Panc1 (cell line): ENCODE results near the gene UBA1. TPM values are rescaled to one million over a fixed set of nuclear protein-coding genes. Genes with fewer than 3 reads are reported as not detected.

Experiments
- ATAC-seq: fragments of 200-7000 bp; cut with Tn5 transposase; 2 replicates; pipeline ENCODE4 v1.9.1; 2020; ENCODE audit warnings: mild to moderate bottlenecking, moderate library complexity
- BruUV-seq: library from RNA; stranded (reverse); fragments of 400-500 nt; replicated peaks from 2 replicates; lab custom pipeline; 2021; lab: Mats Ljungman, UMichigan
- CTCF ChIA-PET: fragments of 300-600 bp; sonication (Branson Sonifier 250); formaldehyde crosslinking; loops from one replicate; lab custom pipeline; 2022; ENCODE audit warnings: antibody characterized with exemption; lab: Charles Lee
- POLR2A ChIA-PET: fragments of 300-600 bp; sonication (Branson Sonifier 250); formaldehyde crosslinking; loops from one replicate; lab custom pipeline; 2022; ENCODE audit warnings: antibody characterized with exemption; lab: Charles Lee
- DNase-seq: peaks from one replicate; pipeline ENCODE4 v3.0.0-alpha.2; 2010; ENCODE audit warnings: low read depth, low spot score
- H3K27ac ChIP-seq: 2 replicates; pipeline ENCODE4 v1.5.1; 2011; ENCODE audit warnings: mild to moderate bottlenecking, low read length, inconsistent platforms
- H3K27me3 ChIP-seq: fragments of 200-500 bp; sonication (Bioruptor generic); 2 replicates; pipeline ENCODE4 v1.6.0; 2014; ENCODE audit warnings: low read length, inconsistent platforms; ENCODE audit not compliant: control insufficient read depth, insufficient read depth
- H3K36me3 ChIP-seq: fragments of 200-500 bp; sonication (Bioruptor generic); 2 replicates; pipeline ENCODE4 v1.5.1; 2014; ENCODE audit warnings: inconsistent platforms, mild to moderate bottlenecking, low read length, moderate library complexity; ENCODE audit not compliant: control insufficient read depth, insufficient read depth
- H3K4me1 ChIP-seq: 2 replicates; pipeline ENCODE4 v1.5.1; 2011; ENCODE audit warnings: inconsistent platforms, mild to moderate bottlenecking, low read length, moderate library complexity; ENCODE audit not compliant: control insufficient read depth, insufficient read depth
- H3K4me3 ChIP-seq, 2 experiments: 2 replicates each; pipeline ENCODE4 v1.5.1; 2011 to 2012; ENCODE audit warnings: low read depth in 2 of 2, low read length in 2 of 2, mild to moderate bottlenecking in 2 of 2, inconsistent platforms in 1 of 2, moderate library complexity in 1 of 2
- H3K9me3 ChIP-seq: fragments of 200-500 bp; sonication (Bioruptor generic); 2 replicates; pipeline ENCODE4 v1.5.1; 2014; ENCODE audit warnings: low read depth, mild to moderate bottlenecking, inconsistent platforms, low read length, moderate library complexity; ENCODE audit not compliant: control insufficient read depth, insufficient read depth
- POLR2AphosphoS5 ChIP-seq: IDR thresholded peaks from 2 replicates; pipeline ENCODE4 v1.6.1; 2012; ENCODE audit warnings: mild to moderate bottlenecking, low read depth, low read length, moderate library complexity
- SIN3A ChIP-seq: IDR thresholded peaks from 2 replicates; pipeline ENCODE4 v1.6.1; 2012; ENCODE audit warnings: low read depth, mild to moderate bottlenecking, low read length, moderate library complexity, borderline replicate concordance; ENCODE audit not compliant: insufficient read depth
- TCF7L2 ChIP-seq: IDR thresholded peaks from 2 replicates; pipeline ENCODE4 v1.6.1; 2011; ENCODE audit warnings: mild to moderate bottlenecking, low read depth, low read length, inconsistent platforms
- in situ Hi-C: cut with HindIII; loops from 2 replicates; pipeline ENCODE4 v1.10.0; 2016; ENCODE audit warnings: low sequenced_read_pairs, low pct_unique_long_range_greater_than_20kb
- intact Hi-C: fragments of 100-400 bp; cut with micrococcal nuclease; formaldehyde crosslinking; loops from one replicate; pipeline ENCODE4 v1.10.0; 2022; ENCODE audit not compliant: unreplicated experiment
- total RNA-seq: library from RNA; stranded (reverse); gene quantifications from one replicate; pipeline ENCODE4 v1.2.1, GENCODE V29; 2021; ENCODE audit not compliant: unreplicated experiment
- TF ChIP-seq, protein P1 (sequence below), 2 experiments: IDR thresholded peaks; 2 replicates each; pipeline ENCODE4 v1.6.1; 2011 to 2012; ENCODE audit warnings: low read depth in 2 of 2, control low read depth in 1 of 2, low read length in 1 of 2, mild to moderate bottlenecking in 1 of 2, moderate library complexity in 1 of 2; ENCODE audit not compliant: insufficient read depth in 1 of 2
- TF ChIP-seq, protein P2 (sequence below): fragments of 450-650 bp; IDR thresholded peaks from 2 replicates; pipeline ENCODE4 v1.5.1; 2017; ENCODE audit warnings: mild to moderate bottlenecking

The UBA1 gene
- total RNA-seq, 1 experiment from 2014 or later = 302 TPM

DNA sequence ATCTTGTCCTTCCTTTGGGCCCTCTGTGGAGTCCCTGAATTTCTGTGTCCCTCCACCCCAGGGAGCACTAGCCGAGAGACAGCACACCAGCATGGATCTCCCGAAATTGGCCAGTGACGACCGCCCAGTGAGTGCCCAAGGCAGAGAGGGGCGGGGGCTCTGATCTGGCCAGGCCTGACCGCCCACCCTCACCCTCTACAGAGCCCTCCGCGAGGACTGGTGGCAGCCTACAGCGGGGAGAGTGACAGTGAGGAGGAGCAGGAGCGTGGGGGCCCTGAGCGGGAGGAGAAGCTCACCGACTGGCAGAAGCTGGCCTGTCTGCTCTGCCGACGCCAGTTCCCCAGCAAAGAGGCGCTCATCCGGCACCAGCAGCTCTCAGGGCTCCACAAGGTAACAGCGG, 8.4 kb upstream of the UBA1 start:
- H3K4me3 ChIP-seq = no peak overlapping the region
- BruUV-seq = no TSS peak
- no peak for DNase-seq
- H3K4me1 ChIP-seq = no peaks in the 10 kb centered on the region
- no peaks in the 10 kb centered on the region for H3K27me3 ChIP-seq
- peaks cover 3% of the 10 kb centered on the region for H3K36me3 ChIP-seq
- intact Hi-C loops = no loop called here
- no peak overlapping the region for H3K27ac ChIP-seq
- H3K9me3 ChIP-seq = no peaks in the 10 kb centered on the region
- TF ChIP-seq SIN3A = no peak
- TF ChIP-seq, protein P1, sequence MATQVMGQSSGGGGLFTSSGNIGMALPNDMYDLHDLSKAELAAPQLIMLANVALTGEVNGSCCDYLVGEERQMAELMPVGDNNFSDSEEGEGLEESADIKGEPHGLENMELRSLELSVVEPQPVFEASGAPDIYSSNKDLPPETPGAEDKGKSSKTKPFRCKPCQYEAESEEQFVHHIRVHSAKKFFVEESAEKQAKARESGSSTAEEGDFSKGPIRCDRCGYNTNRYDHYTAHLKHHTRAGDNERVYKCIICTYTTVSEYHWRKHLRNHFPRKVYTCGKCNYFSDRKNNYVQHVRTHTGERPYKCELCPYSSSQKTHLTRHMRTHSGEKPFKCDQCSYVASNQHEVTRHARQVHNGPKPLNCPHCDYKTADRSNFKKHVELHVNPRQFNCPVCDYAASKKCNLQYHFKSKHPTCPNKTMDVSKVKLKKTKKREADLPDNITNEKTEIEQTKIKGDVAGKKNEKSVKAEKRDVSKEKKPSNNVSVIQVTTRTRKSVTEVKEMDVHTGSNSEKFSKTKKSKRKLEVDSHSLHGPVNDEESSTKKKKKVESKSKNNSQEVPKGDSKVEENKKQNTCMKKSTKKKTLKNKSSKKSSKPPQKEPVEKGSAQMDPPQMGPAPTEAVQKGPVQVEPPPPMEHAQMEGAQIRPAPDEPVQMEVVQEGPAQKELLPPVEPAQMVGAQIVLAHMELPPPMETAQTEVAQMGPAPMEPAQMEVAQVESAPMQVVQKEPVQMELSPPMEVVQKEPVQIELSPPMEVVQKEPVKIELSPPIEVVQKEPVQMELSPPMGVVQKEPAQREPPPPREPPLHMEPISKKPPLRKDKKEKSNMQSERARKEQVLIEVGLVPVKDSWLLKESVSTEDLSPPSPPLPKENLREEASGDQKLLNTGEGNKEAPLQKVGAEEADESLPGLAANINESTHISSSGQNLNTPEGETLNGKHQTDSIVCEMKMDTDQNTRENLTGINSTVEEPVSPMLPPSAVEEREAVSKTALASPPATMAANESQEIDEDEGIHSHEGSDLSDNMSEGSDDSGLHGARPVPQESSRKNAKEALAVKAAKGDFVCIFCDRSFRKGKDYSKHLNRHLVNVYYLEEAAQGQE (IDR thresholded peaks at IDR 0.05; ENCODE audit: insufficient read depth in 1 of 2, low read depth in 2 of 2, low read length in 1 of 2) = no peak
- TF ChIP-seq TCF7L2 = no peak
- no peak for TF ChIP-seq POLR2AphosphoS5
- TF ChIP-seq, protein P2, sequence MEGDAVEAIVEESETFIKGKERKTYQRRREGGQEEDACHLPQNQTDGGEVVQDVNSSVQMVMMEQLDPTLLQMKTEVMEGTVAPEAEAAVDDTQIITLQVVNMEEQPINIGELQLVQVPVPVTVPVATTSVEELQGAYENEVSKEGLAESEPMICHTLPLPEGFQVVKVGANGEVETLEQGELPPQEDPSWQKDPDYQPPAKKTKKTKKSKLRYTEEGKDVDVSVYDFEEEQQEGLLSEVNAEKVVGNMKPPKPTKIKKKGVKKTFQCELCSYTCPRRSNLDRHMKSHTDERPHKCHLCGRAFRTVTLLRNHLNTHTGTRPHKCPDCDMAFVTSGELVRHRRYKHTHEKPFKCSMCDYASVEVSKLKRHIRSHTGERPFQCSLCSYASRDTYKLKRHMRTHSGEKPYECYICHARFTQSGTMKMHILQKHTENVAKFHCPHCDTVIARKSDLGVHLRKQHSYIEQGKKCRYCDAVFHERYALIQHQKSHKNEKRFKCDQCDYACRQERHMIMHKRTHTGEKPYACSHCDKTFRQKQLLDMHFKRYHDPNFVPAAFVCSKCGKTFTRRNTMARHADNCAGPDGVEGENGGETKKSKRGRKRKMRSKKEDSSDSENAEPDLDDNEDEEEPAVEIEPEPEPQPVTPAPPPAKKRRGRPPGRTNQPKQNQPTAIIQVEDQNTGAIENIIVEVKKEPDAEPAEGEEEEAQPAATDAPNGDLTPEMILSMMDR = no peak
- POLR2A ChIA-PET = no interaction called here
- in situ Hi-C loops = no loop called here
- ATAC-seq = no peak
- CTCF ChIA-PET = no interaction called here

DNA sequence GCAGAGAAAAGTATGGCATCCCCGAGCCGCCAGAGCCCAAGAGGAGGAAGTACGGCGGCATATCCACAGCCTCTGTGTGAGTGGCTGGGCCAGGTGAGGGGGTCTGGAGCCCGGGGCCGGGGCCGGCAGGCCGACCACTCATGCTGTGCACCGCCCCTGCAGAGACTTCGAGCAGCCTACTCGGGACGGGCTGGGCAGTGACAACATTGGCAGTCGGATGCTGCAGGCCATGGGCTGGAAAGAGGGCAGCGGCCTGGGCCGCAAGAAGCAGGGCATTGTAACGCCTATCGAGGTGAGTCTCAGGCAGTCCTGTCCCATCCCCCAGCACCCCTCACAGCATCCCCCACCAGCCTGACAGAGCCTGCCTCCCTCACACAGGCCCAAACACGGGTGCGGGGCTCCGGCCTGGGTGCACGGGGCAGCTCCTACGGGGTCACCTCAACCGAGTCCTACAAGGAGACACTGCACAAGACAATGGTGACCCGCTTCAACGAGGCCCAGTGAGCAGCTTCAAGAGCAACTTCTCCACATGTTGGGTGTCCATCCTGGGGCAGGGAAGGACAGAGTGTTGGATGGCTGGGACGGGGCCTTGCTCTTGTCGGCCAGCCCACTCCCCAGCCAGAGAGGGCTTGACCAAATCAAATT, 7.4 kb upstream of the UBA1 start:
- Histone ChIP-seq H3K27me3 (no peaks in the 10 kb centered on the region), H3K9me3 (no peaks in the 10 kb centered on the region), H3K4me1 (no peaks in the 10 kb centered on the region), H3K27ac (no peak overlapping the region), H3K36me3 (peaks cover 3% of the 10 kb centered on the region; the same call in 1 of the 2 replicates), H3K4me3 (no peak overlapping the region)
- TF ChIP-seq, protein P2 = no peak
- no peak for TF ChIP-seq TCF7L2
- TF ChIP-seq POLR2AphosphoS5 = no peak
- TF ChIP-seq, protein P1 (IDR thresholded peaks at IDR 0.05; ENCODE audit: insufficient read depth in 1 of 2, low read depth in 2 of 2, low read length in 1 of 2) = no peak
- no peak for TF ChIP-seq SIN3A
- POLR2A ChIA-PET = no interaction called here
- in situ Hi-C loops = no loop called here
- DNase-seq (no peak), ATAC-seq (no peak)
- CTCF ChIA-PET = no interaction called here
- intact Hi-C loops = no loop called here
- TSS peak; percentile 91 for BruUV-seq
